Aorta (tissue), 5 donors: ENCODE results near the gene MTHFR. TPM values are rescaled to one million over a fixed set of nuclear protein-coding genes. Genes with fewer than 3 reads are reported as not detected.

Experiments
- ATAC-seq: fragments of 200-7000 bp; cut with Tn5 transposase; one replicate; pipeline ENCODE4 v1.9.1; 2022; ENCODE audit warnings: moderate library complexity; ENCODE audit not compliant: low FRiP score
- DNase-seq, 2 donors: peaks; one replicate each; pipeline ENCODE4 v3.0.0-alpha.2; 2020
- H3K27ac ChIP-seq, 2 donors: one replicate each; pipeline ENCODE4 v1.5.1; 2013; ENCODE audit warnings: low read length in 2 of 2, mild to moderate bottlenecking in 2 of 2, moderate library complexity in 2 of 2, control low read depth in 1 of 2, inconsistent platforms in 1 of 2, low read depth in 1 of 2
- H3K27me3 ChIP-seq, 2 donors: one replicate each; pipeline ENCODE4 v1.6.1; 2013; ENCODE audit warnings: control low read depth in 1 of 2, low read length in 1 of 2, mild to moderate bottlenecking in 1 of 2, moderate library complexity in 1 of 2; ENCODE audit not compliant: insufficient read depth in 2 of 2, control insufficient read depth in 1 of 2
- H3K36me3 ChIP-seq, 2 donors: one replicate each; pipeline ENCODE4 v1.6.1; 2013; ENCODE audit warnings: control low read depth in 1 of 2, low read length in 1 of 2, mild to moderate bottlenecking in 1 of 2; ENCODE audit not compliant: insufficient read depth in 2 of 2, control insufficient read depth in 1 of 2
- H3K4me1 ChIP-seq, 2 donors: one replicate each; pipeline ENCODE4 v1.6.1; 2013; ENCODE audit warnings: low read length in 2 of 2, control low read depth in 1 of 2, mild to moderate bottlenecking in 1 of 2, moderate library complexity in 1 of 2; ENCODE audit not compliant: insufficient read depth in 2 of 2, control insufficient read depth in 1 of 2
- H3K4me3 ChIP-seq, 2 donors: one replicate each; pipeline ENCODE4 v1.5.1; 2013; ENCODE audit warnings: low read length in 2 of 2, control low read depth in 1 of 2, mild to moderate bottlenecking in 1 of 2
- H3K9me3 ChIP-seq: one replicate; pipeline ENCODE4 v1.6.1; 2013; ENCODE audit warnings: mild to moderate bottlenecking, low read length; ENCODE audit not compliant: control insufficient read depth
- WGBS, 2 donors: extraction: QIAGEN DNeasy Blood & Tissue Kit; methylation state at CpG; one replicate each; pipeline ENCODE4 v1.1.7; 2013; 5-methylcytosine and 5-hydroxymethylcytosine counted together
- intact Hi-C, 2 donors: fragments of 100-400 bp; cut with DNase I; formaldehyde crosslinking; loops; one replicate each; pipeline versions ENCODE4 v1.14.2 to v1.15.0; 2022
- polyA plus RNA-seq, 2 donors: library from polyadenylated mRNA; stranded (reverse); fragments of 200-250 nt; gene quantifications; one replicate each; pipeline ENCODE4 v1.2.3, GENCODE V29; 2013
- total RNA-seq, 2 donors: library from RNA; stranded (reverse); fragmentation: NEBNext Ultra II Directional; extraction: Animal tissue kit (Norgen Biotek cat#: 25700); gene quantifications; one replicate each; pipeline ENCODE4 v1.2.1, GENCODE V29; 2021
- donor health status: healthy with polysubstance abuse.
- donor health status: Bipolar disorder and iron deficiency.
- donor health status: DM: no; HTN: no; CAD: no.
- donor health status: DM: no; HTN: no; CAD: no.
- donor health status: DM: yes; HTN: yes; CAD: no.

Gene MTHFR
- total and polyA plus RNA-seq, 4 donors, result 4.6 to 53.0 (median 27.1) TPM

GRCh38 chr1:11749996-11750395 lies 55.8 kb downstream of the MTHFR start:
- 92 to 93% methylated on average over 15 of the region's 15 CpGs for WGBS, 2 donors
- intact Hi-C loops, result no loop called here
- ATAC-seq (no peak), DNase-seq (no peak)
- H3K36me3 ChIP-seq, result peaks cover 0 to 2% of the 10 kb centered on the region in 2 donors
- H3K27ac ChIP-seq, result no peak overlapping the region
- H3K9me3 ChIP-seq, result no peaks in the 10 kb centered on the region
- H3K4me3 ChIP-seq, result no peak overlapping the region
- no peaks in the 10 kb centered on the region for H3K27me3 ChIP-seq
- H3K4me1 ChIP-seq, result no peaks in the 10 kb centered on the region

GRCh38 chr1:11749203-11749689 lies 56.5 kb downstream of the MTHFR start:
- Histone ChIP-seq H3K4me1 (no peaks in the 10 kb centered on the region), H3K27ac (no peak overlapping the region), H3K9me3 (no peaks in the 10 kb centered on the region), H3K4me3 (no peak overlapping the region), H3K36me3 (peaks cover 0 to 2% of the 10 kb centered on the region in 2 donors), H3K27me3 (no peaks in the 10 kb centered on the region)
- intact Hi-C loops, result no loop called here
- DNase-seq (no peak), ATAC-seq (peak; percentile 51)
- 83 to 86% methylated on average over 9 of the region's 9 CpGs for WGBS, 2 donors

GRCh38 chr1:11748294-11749202 lies 57.2 kb downstream of the MTHFR start:
- no peak overlapping the region for H3K4me3 ChIP-seq
- no peaks in the 10 kb centered on the region for H3K4me1 ChIP-seq
- intact Hi-C loops, result no loop called here
- H3K9me3 ChIP-seq, result no peaks in the 10 kb centered on the region
- no peak overlapping the region for H3K27ac ChIP-seq
- DNase-seq, result no peak
- no peak for ATAC-seq
- peaks cover 0 to 2% of the 10 kb centered on the region in 2 donors for H3K36me3 ChIP-seq
- whole genome bisulfite sequencing, 2 donors, result 94 to 95% methylated on average over 25 to 27 of the region's 27 CpGs
- H3K27me3 ChIP-seq, result no peaks in the 10 kb centered on the region

GRCh38 chr1:11746795-11747487 lies 58.8 kb downstream of the MTHFR start:
- H3K4me1 ChIP-seq, result no peaks in the 10 kb centered on the region
- H3K4me3 ChIP-seq, result no peak overlapping the region
- ATAC-seq, result no peak
- intact Hi-C loops, result no loop called here
- H3K27ac ChIP-seq, result no peak overlapping the region
- no peak for DNase-seq
- WGBS, 2 donors, result 38 to 49% methylated on average over 20 of the region's 20 CpGs
- H3K36me3 ChIP-seq, result peaks cover 0 to 2% of the 10 kb centered on the region in 2 donors
- no peaks in the 10 kb centered on the region for H3K9me3 ChIP-seq
- no peaks in the 10 kb centered on the region for H3K27me3 ChIP-seq

- Histone ChIP-seq H3K27me3 (no peaks in the 10 kb centered on the region), H3K4me3 (no peak overlapping the region), H3K27ac (no peak overlapping the region), H3K36me3 (peaks cover 0 to 2% of the 10 kb centered on the region in 2 donors), H3K4me1 (no peaks in the 10 kb centered on the region), H3K9me3 (no peaks in the 10 kb centered on the region)
- 69 to 75% methylated on average over 6 of the region's 6 CpGs for whole genome bisulfite sequencing, 2 donors
- intact Hi-C loops, result no loop called here
- no peak for ATAC-seq
- DNase-seq, result no peak
Measured at GRCh38 chr1:11746092-11746491, 59.7 kb downstream of the MTHFR start.

GRCh38 chr1:11744287-11744686 lies 61.5 kb downstream of the MTHFR start:
- Histone ChIP-seq H3K36me3 (no peaks in the 10 kb centered on the region), H3K4me3 (no peak overlapping the region), H3K27me3 (no peaks in the 10 kb centered on the region), H3K9me3 (no peaks in the 10 kb centered on the region), H3K4me1 (no peaks in the 10 kb centered on the region), H3K27ac (no peak overlapping the region)
- DNase-seq, result no peak
- no peak for ATAC-seq
- 72 to 80% methylated on average over 9 of the region's 9 CpGs for WGBS, 2 donors
- intact Hi-C loops, result no loop called here

- WGBS, 2 donors, result 75 to 77% methylated on average over 5 of the region's 5 CpGs
Measured at GRCh38 chr1:11741919-11742558, 63.7 kb downstream of the MTHFR start.

GRCh38 chr1:11741482-11741881 lies 64.3 kb downstream of the MTHFR start:
- no peaks in the 10 kb centered on the region for H3K36me3 ChIP-seq
- no peak overlapping the region for H3K4me3 ChIP-seq
- ATAC-seq (no peak), DNase-seq (no peak)
- no peaks in the 10 kb centered on the region for H3K9me3 ChIP-seq
- intact Hi-C loops, result no loop called here
- H3K27me3 ChIP-seq, result no peaks in the 10 kb centered on the region
- WGBS, 2 donors, result 86 to 92% methylated on average over 4 of the region's 4 CpGs
- no peaks in the 10 kb centered on the region for H3K4me1 ChIP-seq
- no peak overlapping the region for H3K27ac ChIP-seq

More at GRCh38 chr1:11741919-11742558, 63.7 kb downstream of the MTHFR start:
- no peaks in the 10 kb centered on the region for H3K36me3 ChIP-seq
- H3K4me3 ChIP-seq, result no peak overlapping the region
- H3K4me1 ChIP-seq, result no peaks in the 10 kb centered on the region
- DNase-seq (no peak), ATAC-seq (no peak)
- H3K9me3 ChIP-seq, result no peaks in the 10 kb centered on the region
- H3K27ac ChIP-seq, result no peak overlapping the region
- intact Hi-C loops, result no loop called here
- H3K27me3 ChIP-seq, result no peaks in the 10 kb centered on the region
